Chondrocyte (in vitro differentiated cells): Measurements from ENCODE around the gene DAB2IP. TPM values are rescaled to one million over a fixed set of nuclear protein-coding genes. Genes with fewer than 3 reads are reported as not detected.
A peak's percentile ranks its signal among the peaks of the same experiment; 100 is the strongest.

ENCODE experiments used
- DNase-seq: peaks from one replicate; pipeline ENCODE4 v3.0.0; 2021; ENCODE audit warnings: mixed read lengths, low spot score
- H3K27ac Mint-ChIP-seq: one replicate; pipeline ENCODE4 v1.8.0; 2021; ENCODE audit warnings: mild to moderate bottlenecking, moderate library complexity, mixed read lengths; ENCODE audit not compliant: unreplicated experiment
- H3K27me3 Mint-ChIP-seq: 2 replicates; pipeline ENCODE4 v1.8.0; 2021; ENCODE audit warnings: low read depth, mixed read lengths
- H3K36me3 Mint-ChIP-seq: 2 replicates; pipeline ENCODE4 v1.8.0; 2021; ENCODE audit warnings: low read depth, mixed read lengths
- H3K4me1 Mint-ChIP-seq: 2 replicates; pipeline ENCODE4 v1.8.0; 2021; ENCODE audit warnings: low read depth, mild to moderate bottlenecking, mixed read lengths
- H3K4me3 Mint-ChIP-seq: one replicate; pipeline ENCODE4 v1.8.0; 2021; ENCODE audit warnings: mild to moderate bottlenecking, moderate library complexity, mixed read lengths; ENCODE audit not compliant: unreplicated experiment
- H3K9me3 Mint-ChIP-seq: 2 replicates; pipeline ENCODE4 v1.8.0; 2021; ENCODE audit warnings: low read depth, mixed read lengths
- CTCF ChIP-seq: fragments of 200-600 bp; sonication (generic); IDR thresholded peaks from 2 replicates; pipeline ENCODE4 v1.5.0; 2021; ENCODE audit warnings: antibody characterized with exemption, mild to moderate bottlenecking, moderate library complexity
- total RNA-seq: library from RNA; stranded (reverse); gene quantifications from 3 replicates; pipeline ENCODE4 v1.2.1, GENCODE V29; 2021

DAB2IP gene
- total RNA-seq, 1 donor from 2014 or later, result 58.5 TPM

GRCh38 chr9:121758693-121759092 is 107.3 kb downstream of the DAB2IP start:
- Mint-ChIP-seq H3K4me1 (peaks cover 6% of the 10 kb centered on the region), H3K27me3 (no peaks in the 10 kb centered on the region), H3K4me3 (no peak overlapping the region), H3K9me3 (no peaks in the 10 kb centered on the region), H3K27ac (no peak overlapping the region), H3K36me3 (peaks cover 23% of the 10 kb centered on the region)
- DNase-seq, result no peak
- no peak for TF ChIP-seq CTCF

- H3K27me3 Mint-ChIP-seq, result no peaks in the 10 kb centered on the region
- H3K4me3 Mint-ChIP-seq, result no peak overlapping the region
- peaks cover 19% of the 10 kb centered on the region for H3K4me1 Mint-ChIP-seq
- TF ChIP-seq CTCF, result no peak
- no peak overlapping the region for H3K27ac Mint-ChIP-seq
- peaks cover 29% of the 10 kb centered on the region for H3K36me3 Mint-ChIP-seq
- H3K9me3 Mint-ChIP-seq, result no peaks in the 10 kb centered on the region
- DNase-seq, result no peak
These were observed 108.6 kb downstream of the DAB2IP start for GRCh38 chr9:121759996-121760395.

- DNase-seq, result no peak
- H3K27me3 Mint-ChIP-seq, result no peaks in the 10 kb centered on the region
- TF ChIP-seq CTCF, result no peak
- peaks cover 24% of the 10 kb centered on the region for H3K4me1 Mint-ChIP-seq
- no peak overlapping the region for H3K27ac Mint-ChIP-seq
- no peak overlapping the region for H3K4me3 Mint-ChIP-seq
- no peaks in the 10 kb centered on the region for H3K9me3 Mint-ChIP-seq
- H3K36me3 Mint-ChIP-seq, result peaks cover 29% of the 10 kb centered on the region
These were observed 109.1 kb downstream of the DAB2IP start for GRCh38 chr9:121760571-121760970.

- Mint-ChIP-seq H3K4me3 (no peak overlapping the region), H3K9me3 (no peaks in the 10 kb centered on the region), H3K27me3 (no peaks in the 10 kb centered on the region), H3K4me1 (peaks cover 40% of the 10 kb centered on the region), H3K27ac (no peak overlapping the region), H3K36me3 (peaks cover 47% of the 10 kb centered on the region)
- TF ChIP-seq CTCF, result no peak
- DNase-seq, result no peak
These were observed 111.7 kb downstream of the DAB2IP start for GRCh38 chr9:121763131-121763530.

GRCh38 chr9:121763561-121764370 is 112.3 kb downstream of the DAB2IP start:
- Mint-ChIP-seq H3K27ac (peak overlapping the region; percentile 15), H3K9me3 (no peaks in the 10 kb centered on the region), H3K27me3 (no peaks in the 10 kb centered on the region), H3K4me1 (peaks cover 40% of the 10 kb centered on the region), H3K36me3 (peaks cover 43% of the 10 kb centered on the region), H3K4me3 (no peak overlapping the region)
- TF ChIP-seq CTCF, result no peak
- DNase-seq, result no peak
